Effector memory CD4-positive, alpha-beta T cell (primary cell): ENCODE data around the gene MAGI1.

ENCODE experiments used
- DNase-seq, 3 donors: peaks; one replicate each; pipeline ENCODE4 v3.0.0-alpha.2; 2020
- H3K27ac ChIP-seq: 2 replicates; pipeline ENCODE4 v1.7.0; 2013; ENCODE audit warnings: mild to moderate bottlenecking, low read length, moderate library complexity; ENCODE audit not compliant: insufficient read depth, poor library complexity, severe bottlenecking
- H3K27me3 ChIP-seq: replicated peaks from 2 replicates; pipeline ENCODE4 v1.7.0; 2013; ENCODE audit warnings: mild to moderate bottlenecking, low read length; ENCODE audit not compliant: insufficient read depth, control insufficient read depth, poor library complexity, severe bottlenecking
- H3K36me3 ChIP-seq: 2 replicates; pipeline ENCODE4 v1.7.0; 2013; ENCODE audit warnings: mild to moderate bottlenecking, low read length, moderate library complexity; ENCODE audit not compliant: control insufficient read depth, insufficient read depth
- H3K4me1 ChIP-seq: 2 replicates; pipeline ENCODE4 v1.7.0; 2013; ENCODE audit warnings: low read length, mild to moderate bottlenecking; ENCODE audit not compliant: control insufficient read depth, insufficient read depth, poor library complexity, severe bottlenecking
- H3K4me3 ChIP-seq: 2 replicates; pipeline ENCODE4 v1.7.0; 2013; ENCODE audit warnings: low read length, low read depth, mild to moderate bottlenecking; ENCODE audit not compliant: insufficient read depth, poor library complexity, severe bottlenecking
- H3K9me3 ChIP-seq: 2 replicates; pipeline ENCODE4 v1.7.0; 2013; ENCODE audit warnings: mild to moderate bottlenecking, low read length, moderate library complexity; ENCODE audit not compliant: control insufficient read depth

Gene MAGI1

GRCh38 chr3:65666448-65667091 is 372.1 kb downstream of the MAGI1 start:
- Histone ChIP-seq H3K4me3 (no peak overlapping the region), H3K27ac (no peak overlapping the region), H3K4me1 (no peaks in the 10 kb centered on the region), H3K36me3 (no peaks in the 10 kb centered on the region), H3K9me3 (no peaks in the 10 kb centered on the region), H3K27me3 (no peaks in the 10 kb centered on the region)
- DNase-seq: no peak

- no peak for DNase-seq
- Histone ChIP-seq H3K27ac (no peak overlapping the region), H3K4me1 (no peaks in the 10 kb centered on the region), H3K9me3 (no peaks in the 10 kb centered on the region), H3K4me3 (no peak overlapping the region), H3K27me3 (no peaks in the 10 kb centered on the region), H3K36me3 (no peaks in the 10 kb centered on the region)
These were observed 372.8 kb downstream of the MAGI1 start for GRCh38 chr3:65665915-65666314.

GRCh38 chr3:65664931-65665330 is 373.8 kb downstream of the MAGI1 start:
- no peak overlapping the region for H3K4me3 ChIP-seq
- DNase-seq: no peak
- H3K9me3 ChIP-seq: no peaks in the 10 kb centered on the region
- no peaks in the 10 kb centered on the region for H3K4me1 ChIP-seq
- no peaks in the 10 kb centered on the region for H3K27me3 ChIP-seq
- H3K36me3 ChIP-seq: no peaks in the 10 kb centered on the region
- H3K27ac ChIP-seq: no peak overlapping the region

- H3K27me3 ChIP-seq: no peaks in the 10 kb centered on the region
- DNase-seq: no peak
- H3K4me1 ChIP-seq: no peaks in the 10 kb centered on the region
- no peaks in the 10 kb centered on the region for H3K36me3 ChIP-seq
- H3K9me3 ChIP-seq: no peaks in the 10 kb centered on the region
- no peak overlapping the region for H3K4me3 ChIP-seq
- no peak overlapping the region for H3K27ac ChIP-seq
These were observed 374.3 kb downstream of the MAGI1 start for GRCh38 chr3:65664446-65664845.

- no peaks in the 10 kb centered on the region for H3K4me1 ChIP-seq
- DNase-seq: no peak
These were observed 376.6 kb downstream of the MAGI1 start for GRCh38 chr3:65662095-65662494.

GRCh38 chr3:65660000-65660598 is 378.6 kb downstream of the MAGI1 start:
- no peak overlapping the region for H3K4me3 ChIP-seq
- no peak overlapping the region for H3K27ac ChIP-seq
- no peaks in the 10 kb centered on the region for H3K4me1 ChIP-seq
- H3K9me3 ChIP-seq: no peaks in the 10 kb centered on the region
- H3K36me3 ChIP-seq: no peaks in the 10 kb centered on the region
- DNase-seq: no peak
- no peaks in the 10 kb centered on the region for H3K27me3 ChIP-seq

More at GRCh38 chr3:65662095-65662494, 376.6 kb downstream of the MAGI1 start:
- no peaks in the 10 kb centered on the region for H3K9me3 ChIP-seq
- H3K27ac ChIP-seq: no peak overlapping the region
- H3K27me3 ChIP-seq: no peaks in the 10 kb centered on the region
- no peaks in the 10 kb centered on the region for H3K36me3 ChIP-seq
- H3K4me3 ChIP-seq: no peak overlapping the region

- no peaks in the 10 kb centered on the region for H3K27me3 ChIP-seq
- H3K36me3 ChIP-seq: no peaks in the 10 kb centered on the region
- H3K9me3 ChIP-seq: no peaks in the 10 kb centered on the region
- H3K27ac ChIP-seq: no peak overlapping the region
- no peaks in the 10 kb centered on the region for H3K4me1 ChIP-seq
- no peak for DNase-seq
- no peak overlapping the region for H3K4me3 ChIP-seq
These were observed 379.3 kb downstream of the MAGI1 start for GRCh38 chr3:65659396-65659795.

GRCh38 chr3:65658401-65658800 is 380.3 kb downstream of the MAGI1 start:
- Histone ChIP-seq H3K4me3 (no peak overlapping the region), H3K27ac (no peak overlapping the region), H3K27me3 (no peaks in the 10 kb centered on the region), H3K9me3 (no peaks in the 10 kb centered on the region), H3K4me1 (no peaks in the 10 kb centered on the region), H3K36me3 (no peaks in the 10 kb centered on the region)
- DNase-seq: no peak

- H3K36me3 ChIP-seq: no peaks in the 10 kb centered on the region
- no peak for DNase-seq
- H3K9me3 ChIP-seq: no peaks in the 10 kb centered on the region
- H3K4me3 ChIP-seq: no peak overlapping the region
- H3K27me3 ChIP-seq: no peaks in the 10 kb centered on the region
- no peak overlapping the region for H3K27ac ChIP-seq
- no peaks in the 10 kb centered on the region for H3K4me1 ChIP-seq
These were observed 383.7 kb downstream of the MAGI1 start for GRCh38 chr3:65655061-65655460.

- DNase-seq: no peak
- Histone ChIP-seq H3K27ac (no peak overlapping the region), H3K9me3 (no peaks in the 10 kb centered on the region), H3K4me1 (no peaks in the 10 kb centered on the region), H3K27me3 (no peaks in the 10 kb centered on the region), H3K4me3 (no peak overlapping the region), H3K36me3 (no peaks in the 10 kb centered on the region)
These were observed 385.0 kb downstream of the MAGI1 start for GRCh38 chr3:65653731-65654130.
